Activated CD4-positive, alpha-beta T cell treated with anti-CD3 and anti-CD28 coated beads, Interleukin-2, amount 50 U/mL, for 16 hours (primary cell): ENCODE measurements around the gene ACAA2.
"Not testable (repeated sequence)": the region's sequence is repeated elsewhere in the genome, so short reads cannot be mapped to it uniquely, and the experiment has no call there.

Experiments used
- DNase-seq: peaks from one replicate; pipeline ENCODE4 v3.0.0-alpha.2; 2020

ACAA2 gene

GRCh38 chr18:49811151-49811938, 2.0 kb downstream of the ACAA2 start:
- DNase-seq = no peak

GRCh38 chr18:49808553-49809191, 4.7 kb downstream of the ACAA2 start:
- DNase-seq = not testable (repeated sequence)

GRCh38 chr18:49804096-49804495, 9.2 kb downstream of the ACAA2 start:
- DNase-seq = no peak

- DNase-seq = no peak
Measured at GRCh38 chr18:49802623-49803022, 10.7 kb downstream of the ACAA2 start.

- DNase-seq = not testable (repeated sequence)
Measured at GRCh38 chr18:49800491-49800890, 12.8 kb downstream of the ACAA2 start.

- not testable (repeated sequence) for DNase-seq
Measured at GRCh38 chr18:49799806-49800205, 13.5 kb downstream of the ACAA2 start.

GRCh38 chr18:49798001-49798400, 15.3 kb downstream of the ACAA2 start:
- no peak for DNase-seq

- no peak for DNase-seq
Measured at GRCh38 chr18:49795612-49796552, 17.5 kb downstream of the ACAA2 start.

GRCh38 chr18:49794743-49795142, 18.6 kb downstream of the ACAA2 start:
- no peak for DNase-seq

GRCh38 chr18:49789560-49790134, 23.7 kb downstream of the ACAA2 start:
- DNase-seq = not testable (repeated sequence)

- DNase-seq = peak; percentile 61
Measured at GRCh38 chr18:49788327-49788898, 24.9 kb downstream of the ACAA2 start.

GRCh38 chr18:49786019-49786720, 27.2 kb downstream of the ACAA2 start:
- DNase-seq = peak; percentile 12

GRCh38 chr18:49784427-49785185, 28.7 kb downstream of the ACAA2 start:
- no peak for DNase-seq

GRCh38 chr18:49783631-49784030, 29.7 kb downstream of the ACAA2 start:
- not testable (repeated sequence) for DNase-seq

GRCh38 chr18:49778826-49779465, 34.4 kb downstream of the ACAA2 start:
- DNase-seq = no peak

GRCh38 chr18:49769047-49769728, 44.1 kb downstream of the ACAA2 start:
- DNase-seq = no peak

- DNase-seq = no peak
Measured at GRCh38 chr18:49768051-49768391, 45.3 kb downstream of the ACAA2 start.

GRCh38 chr18:49767111-49768050, 46.0 kb downstream of the ACAA2 start:
- no peak for DNase-seq

- no peak for DNase-seq
Measured at GRCh38 chr18:49766646-49767045, 46.7 kb downstream of the ACAA2 start.
